ENCODE measurements around the gene THRB. TPM values are rescaled to one million over a fixed set of nuclear protein-coding genes. Genes with fewer than 3 reads are reported as not detected.

Gene THRB
- total RNA-seq, 2 donors from 2014 or later, result 0.24 to 0.26 TPM

GRCh38 chr3:24165603-24165982 is 329.1 kb downstream of the THRB start:
- Histone ChIP-seq H3K9ac (ENCODE audit: extremely low read depth, low read length, poor library complexity, severe bottlenecking) (no peak overlapping the region), H3K36me3 (ENCODE audit: control insufficient read depth, insufficient read depth, low read length) (no peaks in the 10 kb centered on the region), H3K4me1 (ENCODE audit: control insufficient read depth, insufficient read depth, low read length) (no peaks in the 10 kb centered on the region), H3K27ac (ENCODE audit: low read depth, low read length) (no peak overlapping the region), H3K4me3 (ENCODE audit: low read length) (no peak overlapping the region), H3K27me3 (ENCODE audit: control insufficient read depth, insufficient read depth, low read length, poor library complexity, severe bottlenecking) (no peaks in the 10 kb centered on the region), H3K9me3 (ENCODE audit: control insufficient read depth, low read length) (no peaks in the 10 kb centered on the region)
- no peak for TF ChIP-seq CTCF (conservative IDR thresholded peaks at IDR 0.05)
- Mint-ChIP-seq H3K36me3 (ENCODE audit: low read depth) (no peaks in the 10 kb centered on the region), H3K4me1 (no peaks in the 10 kb centered on the region), H3K4me3 (no peak overlapping the region), H3K27ac (no peak overlapping the region), H3K27me3 (ENCODE audit: insufficient read depth) (no peaks in the 10 kb centered on the region), H3K9me3 (no peaks in the 10 kb centered on the region)
- no peak for DNase-seq
- WGBS, 2 experiments (ENCODE audit: insufficient coverage in 1 of 2, insufficient read length in 1 of 2), result 78 to 100% methylated on average over 1 to 2 of the region's 2 CpGs

GRCh38 chr3:24164967-24165602 is 329.6 kb downstream of the THRB start:
- WGBS, 2 experiments (ENCODE audit: insufficient coverage in 1 of 2, insufficient read length in 1 of 2), result 94% methylated on average over 11 to 14 of the region's 14 CpGs
- Histone ChIP-seq H3K9me3 (ENCODE audit: control insufficient read depth, low read length) (no peaks in the 10 kb centered on the region), H3K4me1 (ENCODE audit: control insufficient read depth, insufficient read depth, low read length) (no peaks in the 10 kb centered on the region), H3K36me3 (ENCODE audit: control insufficient read depth, insufficient read depth, low read length) (no peaks in the 10 kb centered on the region), H3K27me3 (ENCODE audit: control insufficient read depth, insufficient read depth, low read length, poor library complexity, severe bottlenecking) (no peaks in the 10 kb centered on the region), H3K27ac (ENCODE audit: low read depth, low read length) (no peak overlapping the region), H3K4me3 (ENCODE audit: low read length) (no peak overlapping the region), H3K9ac (ENCODE audit: extremely low read depth, low read length, poor library complexity, severe bottlenecking) (no peak overlapping the region)
- H3K4me3 Mint-ChIP-seq, result no peak overlapping the region
- no peaks in the 10 kb centered on the region for H3K9me3 Mint-ChIP-seq
- no peak for DNase-seq
- H3K27me3 Mint-ChIP-seq (ENCODE audit: insufficient read depth), result peaks cover 2% of the 10 kb centered on the region
- no peak for TF ChIP-seq CTCF (conservative IDR thresholded peaks at IDR 0.05)
- H3K4me1 Mint-ChIP-seq, result no peaks in the 10 kb centered on the region
- H3K36me3 Mint-ChIP-seq (ENCODE audit: low read depth), result no peaks in the 10 kb centered on the region
- no peak overlapping the region for H3K27ac Mint-ChIP-seq

GRCh38 chr3:24162929-24163328 is 331.7 kb downstream of the THRB start:
- 97% methylated on average over 3 of the region's 3 CpGs; no CpG with 5 or more reads in 1 of the 2 experiments for WGBS, 2 experiments (ENCODE audit: insufficient coverage in 1 of 2, insufficient read length in 1 of 2)
- Mint-ChIP-seq H3K4me1 (no peaks in the 10 kb centered on the region), H3K36me3 (ENCODE audit: low read depth) (no peaks in the 10 kb centered on the region), H3K4me3 (no peak overlapping the region), H3K27me3 (ENCODE audit: insufficient read depth) (peaks cover 2% of the 10 kb centered on the region), H3K27ac (no peak overlapping the region), H3K9me3 (no peaks in the 10 kb centered on the region)
- no peak overlapping the region for H3K4me3 ChIP-seq (ENCODE audit: low read length)
- no peak for DNase-seq
- no peaks in the 10 kb centered on the region for H3K9me3 ChIP-seq (ENCODE audit: control insufficient read depth, low read length)
- H3K27me3 ChIP-seq (ENCODE audit: control insufficient read depth, insufficient read depth, low read length, poor library complexity, severe bottlenecking), result no peaks in the 10 kb centered on the region
- H3K27ac ChIP-seq (ENCODE audit: low read depth, low read length), result no peak overlapping the region
- TF ChIP-seq CTCF (conservative IDR thresholded peaks at IDR 0.05), result no peak
- H3K9ac ChIP-seq (ENCODE audit: extremely low read depth, low read length, poor library complexity, severe bottlenecking), result no peak overlapping the region
- H3K4me1 ChIP-seq (ENCODE audit: control insufficient read depth, insufficient read depth, low read length), result no peaks in the 10 kb centered on the region
- H3K36me3 ChIP-seq (ENCODE audit: control insufficient read depth, insufficient read depth, low read length), result no peaks in the 10 kb centered on the region
